Natural killer cell (primary cell): Measurements from ENCODE around the gene TBXT. TPM values are rescaled to one million over a fixed set of nuclear protein-coding genes. Genes with fewer than 3 reads are reported as not detected.

Experiments
- ATAC-seq, 3 donors: fragments of 150-1000 bp in 2 of 3; fragments of 200-7000 bp in 1 of 3; cut with Tn5 transposase; 1 replicate in 1 of 3; 2 replicates in 2 of 3; pipeline ENCODE4 v1.10.0; 2021; ENCODE audit warnings: mild to moderate bottlenecking in 2 of 3, moderate library complexity in 2 of 3
- DNase-seq, 2 donors: peaks; one replicate each; pipeline versions ENCODE4 v3.0.0 to v3.0.0-alpha.2; 2013 to 2021; ENCODE audit warnings: mixed read lengths in 1 of 2
- H3K27ac ChIP-seq: one replicate; pipeline ENCODE4 v1.5.1; 2013; ENCODE audit warnings: mild to moderate bottlenecking, low read length
- H3K27me3 ChIP-seq: one replicate; pipeline ENCODE4 v1.6.1; 2013; ENCODE audit warnings: low read length; ENCODE audit not compliant: control insufficient read depth, insufficient read depth
- H3K36me3 ChIP-seq: one replicate; pipeline ENCODE4 v1.6.1; 2013; ENCODE audit warnings: low read length; ENCODE audit not compliant: control insufficient read depth, insufficient read depth
- H3K4me1 ChIP-seq: one replicate; pipeline ENCODE4 v1.6.1; 2013; ENCODE audit warnings: low read length; ENCODE audit not compliant: control insufficient read depth, insufficient read depth
- H3K4me3 ChIP-seq: one replicate; pipeline ENCODE4 v1.5.1; 2013; ENCODE audit warnings: low read length
- H3K9me3 ChIP-seq: one replicate; pipeline ENCODE4 v1.6.1; 2013; ENCODE audit warnings: low read length; ENCODE audit not compliant: control insufficient read depth, insufficient read depth
- H3K27ac Mint-ChIP-seq, 2 donors: one replicate each; pipeline ENCODE4 v1.8.0; 2022; ENCODE audit warnings: mild to moderate bottlenecking in 2 of 2, mixed read lengths in 2 of 2, moderate library complexity in 1 of 2
- H3K27me3 Mint-ChIP-seq, 2 donors: one replicate each; pipeline ENCODE4 v1.8.0; 2022; ENCODE audit warnings: low read depth in 2 of 2, mixed read lengths in 2 of 2
- H3K36me3 Mint-ChIP-seq: one replicate; pipeline ENCODE4 v1.8.0; 2022; ENCODE audit warnings: mixed read lengths
- H3K4me1 Mint-ChIP-seq, 2 donors: one replicate each; pipeline ENCODE4 v1.8.0; 2022; ENCODE audit warnings: mixed read lengths in 2 of 2
- H3K4me3 Mint-ChIP-seq: one replicate; pipeline ENCODE4 v1.8.0; 2022; ENCODE audit warnings: mild to moderate bottlenecking, moderate library complexity, mixed read lengths
- H3K9me3 Mint-ChIP-seq, 2 donors: one replicate each; pipeline ENCODE4 v1.8.0; 2022; ENCODE audit warnings: mixed read lengths in 2 of 2
- WGBS: methylation state at CpG from one replicate; pipeline ENCODE4 v1.1.7; 2013; ENCODE audit warnings: missing lambda C conversion rate; ENCODE audit not compliant: insufficient coverage; 5-methylcytosine and 5-hydroxymethylcytosine counted together
- intact Hi-C: fragments of 100-400 bp; cut with micrococcal nuclease; formaldehyde crosslinking; loops from one replicate; pipeline ENCODE4 v1.14.2; 2022
- total RNA-seq, 4 donors: library from RNA; stranded (reverse); fragments of 120-200 nt in 1 of 4; gene quantifications; one replicate each; pipeline versions ENCODE4 v1.2.3 to v1.2.4, GENCODE V29; 2013 to 2022
- TF ChIP-seq, protein P1 (sequence below): fragments of 200-600 bp; IDR thresholded peaks from one replicate; pipeline ENCODE4 v1.8.0; 2022; ENCODE audit warnings: antibody characterized with exemption

Gene TBXT
- total RNA-seq, 3 donors from 2014 or later (not counting 1 experiment from before 2014, with no cell fraction given), result not detected

DNA sequence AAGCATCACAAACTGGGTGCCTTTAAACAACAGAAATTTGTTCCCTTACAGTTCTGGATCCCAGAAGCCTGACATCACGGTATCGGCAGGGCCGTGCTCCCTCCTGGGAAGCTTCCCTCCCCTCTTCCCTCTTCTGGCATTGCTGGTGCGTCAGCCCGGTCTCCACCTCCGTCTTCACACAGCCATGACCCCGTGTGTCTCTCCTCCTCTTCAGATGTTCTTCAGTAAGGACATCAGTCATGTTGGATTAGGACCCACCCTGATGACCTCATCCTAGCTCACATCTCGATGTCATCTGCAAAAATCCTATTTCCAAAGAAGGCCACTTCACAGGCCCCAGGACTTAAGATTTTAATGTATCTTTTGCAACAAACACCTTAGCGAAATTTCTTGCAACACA, 38.4 kb upstream of the TBXT start:
- H3K36me3 ChIP-seq, result no peaks in the 10 kb centered on the region
- Mint-ChIP-seq H3K4me3 (no peak overlapping the region), H3K27ac (no peak overlapping the region), H3K9me3 (peaks cover 0 to under 1% of the 10 kb centered on the region in 2 donors), H3K4me1 (no peaks in the 10 kb centered on the region), H3K36me3 (peaks cover 3% of the 10 kb centered on the region), H3K27me3 (peaks cover 21 to 36% of the 10 kb centered on the region in 2 donors)
- H3K27me3 ChIP-seq, result no peaks in the 10 kb centered on the region
- 90% methylated on average over 9 of the region's 9 CpGs for WGBS
- peaks cover 12% of the 10 kb centered on the region for H3K4me1 ChIP-seq
- DNase-seq (no peak), ATAC-seq (no peak)
- H3K4me3 ChIP-seq, result no peak overlapping the region
- intact Hi-C loops, result no loop called here
- TF ChIP-seq, protein P1, sequence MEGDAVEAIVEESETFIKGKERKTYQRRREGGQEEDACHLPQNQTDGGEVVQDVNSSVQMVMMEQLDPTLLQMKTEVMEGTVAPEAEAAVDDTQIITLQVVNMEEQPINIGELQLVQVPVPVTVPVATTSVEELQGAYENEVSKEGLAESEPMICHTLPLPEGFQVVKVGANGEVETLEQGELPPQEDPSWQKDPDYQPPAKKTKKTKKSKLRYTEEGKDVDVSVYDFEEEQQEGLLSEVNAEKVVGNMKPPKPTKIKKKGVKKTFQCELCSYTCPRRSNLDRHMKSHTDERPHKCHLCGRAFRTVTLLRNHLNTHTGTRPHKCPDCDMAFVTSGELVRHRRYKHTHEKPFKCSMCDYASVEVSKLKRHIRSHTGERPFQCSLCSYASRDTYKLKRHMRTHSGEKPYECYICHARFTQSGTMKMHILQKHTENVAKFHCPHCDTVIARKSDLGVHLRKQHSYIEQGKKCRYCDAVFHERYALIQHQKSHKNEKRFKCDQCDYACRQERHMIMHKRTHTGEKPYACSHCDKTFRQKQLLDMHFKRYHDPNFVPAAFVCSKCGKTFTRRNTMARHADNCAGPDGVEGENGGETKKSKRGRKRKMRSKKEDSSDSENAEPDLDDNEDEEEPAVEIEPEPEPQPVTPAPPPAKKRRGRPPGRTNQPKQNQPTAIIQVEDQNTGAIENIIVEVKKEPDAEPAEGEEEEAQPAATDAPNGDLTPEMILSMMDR, result no peak
- no peaks in the 10 kb centered on the region for H3K9me3 ChIP-seq
- H3K27ac ChIP-seq, result no peak overlapping the region

DNA sequence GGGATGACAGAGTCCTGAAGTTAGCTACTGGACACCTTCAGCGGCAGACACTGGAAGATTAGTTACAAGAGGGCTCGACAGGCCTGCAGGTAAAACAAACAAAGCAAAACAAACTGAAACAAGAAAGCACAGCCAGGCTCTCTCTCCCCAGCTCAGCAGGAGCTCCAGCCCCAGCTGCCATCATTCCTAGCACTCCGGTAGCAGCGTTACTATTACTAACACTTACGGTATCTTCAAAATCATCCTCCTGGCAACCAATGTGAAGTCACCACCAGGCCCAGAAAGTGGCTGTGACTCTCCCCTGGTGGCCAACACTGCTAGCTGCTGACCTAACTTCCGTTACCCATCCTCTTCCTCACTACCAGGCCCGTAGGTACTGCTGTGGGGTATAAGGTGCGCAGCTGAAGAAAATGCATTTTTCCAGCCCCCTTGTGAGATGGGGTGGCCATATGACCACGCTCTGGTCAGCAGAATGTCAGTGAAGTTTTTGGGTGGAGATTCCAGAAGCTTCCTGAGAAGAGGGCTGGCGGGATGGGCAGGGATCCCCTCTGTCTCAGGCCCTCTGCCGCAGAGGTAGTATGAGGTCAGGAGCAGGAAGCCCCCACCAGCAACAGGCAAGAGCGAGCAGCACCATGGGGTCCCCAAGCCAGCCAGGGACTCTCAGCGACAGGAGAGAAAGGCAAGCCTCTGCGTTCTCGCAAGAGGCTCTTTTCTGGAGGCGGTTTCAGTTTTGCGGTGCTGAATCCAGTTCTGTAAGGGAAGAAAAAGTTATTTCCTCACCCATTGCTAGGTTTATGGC, 37.4 kb upstream of the TBXT start:
- ATAC-seq (no peak), DNase-seq (no peak)
- no peak overlapping the region for H3K4me3 ChIP-seq
- Mint-ChIP-seq H3K27ac (no peak overlapping the region), H3K4me1 (no peaks in the 10 kb centered on the region), H3K9me3 (no peaks in the 10 kb centered on the region), H3K36me3 (no peaks in the 10 kb centered on the region), H3K4me3 (no peak overlapping the region), H3K27me3 (peaks cover 19 to 30% of the 10 kb centered on the region in 2 donors)
- no peaks in the 10 kb centered on the region for H3K9me3 ChIP-seq
- TF ChIP-seq, protein P1, result no peak
- intact Hi-C loops, result no loop called here
- 97% methylated on average over 15 of the region's 17 CpGs for WGBS
- peaks cover 12% of the 10 kb centered on the region for H3K4me1 ChIP-seq
- no peak overlapping the region for H3K27ac ChIP-seq
- H3K36me3 ChIP-seq, result no peaks in the 10 kb centered on the region
- no peaks in the 10 kb centered on the region for H3K27me3 ChIP-seq

DNA sequence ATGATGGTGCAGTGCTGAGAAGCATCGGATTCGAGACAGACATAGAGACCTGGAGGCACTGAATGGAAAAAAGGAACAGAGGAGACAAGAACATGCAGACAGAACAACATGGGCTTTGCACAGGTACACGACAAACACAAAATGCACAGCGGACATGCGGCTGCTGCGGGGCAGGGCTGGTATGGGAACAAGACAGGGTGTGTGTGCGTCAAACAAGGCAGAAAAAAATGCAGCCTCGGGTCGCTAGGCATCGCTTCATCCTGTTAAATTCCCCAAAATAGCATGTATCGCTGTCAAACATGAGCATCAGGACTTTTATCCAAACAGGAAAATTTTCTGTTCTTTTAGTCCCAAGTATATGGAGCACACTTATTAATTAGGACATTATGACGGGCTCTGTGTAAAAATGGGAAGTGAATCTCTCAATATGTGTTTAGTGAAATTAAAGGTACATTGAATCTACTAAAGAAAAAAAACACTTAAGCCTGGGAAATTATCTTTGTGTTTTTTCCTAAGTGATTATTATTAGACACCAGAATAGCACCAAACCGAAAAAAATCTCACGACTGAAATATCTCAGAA, 36.1 kb upstream of the TBXT start:
- no peaks in the 10 kb centered on the region for H3K9me3 ChIP-seq
- TF ChIP-seq, protein P1, result no peak
- Mint-ChIP-seq H3K9me3 (no peaks in the 10 kb centered on the region), H3K36me3 (no peaks in the 10 kb centered on the region), H3K27me3 (peaks cover 10 to 16% of the 10 kb centered on the region in 2 donors), H3K27ac (no peak overlapping the region), H3K4me3 (no peak overlapping the region), H3K4me1 (no peaks in the 10 kb centered on the region)
- DNase-seq (no peak), ATAC-seq (no peak)
- intact Hi-C loops, result no loop called here
- WGBS, result 91% methylated on average over 11 of the region's 14 CpGs
- H3K27ac ChIP-seq, result no peak overlapping the region
- no peak overlapping the region for H3K4me3 ChIP-seq
- H3K36me3 ChIP-seq, result no peaks in the 10 kb centered on the region
- H3K27me3 ChIP-seq, result no peaks in the 10 kb centered on the region
- peaks cover 12% of the 10 kb centered on the region for H3K4me1 ChIP-seq
